Neural cell (in vitro differentiated cells): ENCODE data around the gene HOXB7.

Source experiments
- RAD21 ChIP-seq: fragments of 450-650 bp; conservative IDR thresholded peaks from 2 replicates; pipeline ENCODE4 v1.6.1; 2014; ENCODE audit warnings: antibody characterized with exemption, mild to moderate bottlenecking, moderate library complexity
- TF ChIP-seq, protein P1 (sequence below): fragments of 450-650 bp; IDR thresholded peaks from 2 replicates; pipeline ENCODE4 v1.5.1; 2014; ENCODE audit warnings: antibody characterized with exemption, mild to moderate bottlenecking, moderate library complexity; ENCODE audit not compliant: poor library complexity, severe bottlenecking
- TF ChIP-seq, protein P2 (sequence below): IDR thresholded peaks from 2 replicates; pipeline ENCODE4 v1.6.1; 2012; ENCODE audit warnings: borderline replicate concordance

DNA sequence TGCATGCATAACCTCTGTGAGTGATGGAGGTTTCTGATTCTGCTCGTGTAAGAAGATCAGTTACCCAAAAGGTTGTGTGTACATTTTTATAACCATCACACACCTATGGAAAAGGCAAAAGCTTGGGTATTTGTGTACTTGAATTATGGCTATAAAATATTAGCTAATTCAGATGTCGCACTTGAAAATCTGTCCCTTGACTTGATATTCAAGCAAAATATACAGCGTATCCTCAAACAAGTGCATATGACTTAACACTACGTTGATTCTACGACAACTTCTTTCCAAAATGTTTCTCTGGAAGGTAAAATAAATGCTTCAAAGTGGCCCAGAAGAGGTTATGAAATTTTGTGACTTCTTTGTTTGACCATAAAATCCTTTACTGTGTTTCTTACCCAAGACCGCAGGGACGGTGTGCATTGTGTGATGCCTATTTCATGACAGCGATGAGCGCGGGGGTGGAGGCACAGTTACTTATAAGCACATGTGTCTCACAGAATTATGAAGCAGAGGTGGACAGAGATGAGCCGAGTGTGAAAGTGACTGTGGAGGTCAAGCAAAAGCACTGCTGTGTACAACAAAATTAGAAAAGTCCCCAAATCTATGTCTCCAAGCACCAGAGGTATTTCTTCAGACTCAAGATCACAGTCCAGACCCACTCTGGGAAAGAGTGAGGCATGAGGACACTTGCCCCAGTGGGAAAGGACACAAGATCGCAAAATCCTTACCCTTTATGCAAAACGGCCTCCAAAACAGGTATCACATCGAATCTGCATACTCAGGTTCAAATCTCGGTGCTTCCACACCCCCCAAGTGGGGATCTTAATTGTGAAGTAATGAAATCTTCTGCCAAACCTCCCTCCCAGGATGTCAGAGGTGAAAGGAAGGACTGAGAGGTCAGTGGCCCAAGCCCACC is 19.4 kb upstream of the HOXB7 start:
- TF ChIP-seq, protein P1, sequence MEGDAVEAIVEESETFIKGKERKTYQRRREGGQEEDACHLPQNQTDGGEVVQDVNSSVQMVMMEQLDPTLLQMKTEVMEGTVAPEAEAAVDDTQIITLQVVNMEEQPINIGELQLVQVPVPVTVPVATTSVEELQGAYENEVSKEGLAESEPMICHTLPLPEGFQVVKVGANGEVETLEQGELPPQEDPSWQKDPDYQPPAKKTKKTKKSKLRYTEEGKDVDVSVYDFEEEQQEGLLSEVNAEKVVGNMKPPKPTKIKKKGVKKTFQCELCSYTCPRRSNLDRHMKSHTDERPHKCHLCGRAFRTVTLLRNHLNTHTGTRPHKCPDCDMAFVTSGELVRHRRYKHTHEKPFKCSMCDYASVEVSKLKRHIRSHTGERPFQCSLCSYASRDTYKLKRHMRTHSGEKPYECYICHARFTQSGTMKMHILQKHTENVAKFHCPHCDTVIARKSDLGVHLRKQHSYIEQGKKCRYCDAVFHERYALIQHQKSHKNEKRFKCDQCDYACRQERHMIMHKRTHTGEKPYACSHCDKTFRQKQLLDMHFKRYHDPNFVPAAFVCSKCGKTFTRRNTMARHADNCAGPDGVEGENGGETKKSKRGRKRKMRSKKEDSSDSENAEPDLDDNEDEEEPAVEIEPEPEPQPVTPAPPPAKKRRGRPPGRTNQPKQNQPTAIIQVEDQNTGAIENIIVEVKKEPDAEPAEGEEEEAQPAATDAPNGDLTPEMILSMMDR: no peak
- TF ChIP-seq RAD21: no peak
- TF ChIP-seq, protein P2, sequence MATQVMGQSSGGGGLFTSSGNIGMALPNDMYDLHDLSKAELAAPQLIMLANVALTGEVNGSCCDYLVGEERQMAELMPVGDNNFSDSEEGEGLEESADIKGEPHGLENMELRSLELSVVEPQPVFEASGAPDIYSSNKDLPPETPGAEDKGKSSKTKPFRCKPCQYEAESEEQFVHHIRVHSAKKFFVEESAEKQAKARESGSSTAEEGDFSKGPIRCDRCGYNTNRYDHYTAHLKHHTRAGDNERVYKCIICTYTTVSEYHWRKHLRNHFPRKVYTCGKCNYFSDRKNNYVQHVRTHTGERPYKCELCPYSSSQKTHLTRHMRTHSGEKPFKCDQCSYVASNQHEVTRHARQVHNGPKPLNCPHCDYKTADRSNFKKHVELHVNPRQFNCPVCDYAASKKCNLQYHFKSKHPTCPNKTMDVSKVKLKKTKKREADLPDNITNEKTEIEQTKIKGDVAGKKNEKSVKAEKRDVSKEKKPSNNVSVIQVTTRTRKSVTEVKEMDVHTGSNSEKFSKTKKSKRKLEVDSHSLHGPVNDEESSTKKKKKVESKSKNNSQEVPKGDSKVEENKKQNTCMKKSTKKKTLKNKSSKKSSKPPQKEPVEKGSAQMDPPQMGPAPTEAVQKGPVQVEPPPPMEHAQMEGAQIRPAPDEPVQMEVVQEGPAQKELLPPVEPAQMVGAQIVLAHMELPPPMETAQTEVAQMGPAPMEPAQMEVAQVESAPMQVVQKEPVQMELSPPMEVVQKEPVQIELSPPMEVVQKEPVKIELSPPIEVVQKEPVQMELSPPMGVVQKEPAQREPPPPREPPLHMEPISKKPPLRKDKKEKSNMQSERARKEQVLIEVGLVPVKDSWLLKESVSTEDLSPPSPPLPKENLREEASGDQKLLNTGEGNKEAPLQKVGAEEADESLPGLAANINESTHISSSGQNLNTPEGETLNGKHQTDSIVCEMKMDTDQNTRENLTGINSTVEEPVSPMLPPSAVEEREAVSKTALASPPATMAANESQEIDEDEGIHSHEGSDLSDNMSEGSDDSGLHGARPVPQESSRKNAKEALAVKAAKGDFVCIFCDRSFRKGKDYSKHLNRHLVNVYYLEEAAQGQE: no peak
